NB4 (cell line): ENCODE measurements around the gene C2orf92.

ENCODE experiments used
- DNase-seq: peaks from one replicate; pipeline ENCODE4 v3.0.0; 2010; ENCODE audit warnings: low read depth
- H3K4me3 ChIP-seq: one replicate; pipeline ENCODE4 v1.5.1; 2011; ENCODE audit warnings: mild to moderate bottlenecking, low read depth, low read length, moderate library complexity
- CTCF ChIP-seq: IDR thresholded peaks from one replicate; pipeline ENCODE4 v1.5.1; 2012; ENCODE audit warnings: low read depth, low read length
- MAX ChIP-seq: IDR thresholded peaks from 2 replicates; pipeline ENCODE4 v1.6.1; 2011; ENCODE audit warnings: low read depth, low read length
- MYC ChIP-seq: IDR thresholded peaks from 2 replicates; pipeline ENCODE4 v1.6.1; 2011; ENCODE audit warnings: low read depth, low read length
- POLR2A ChIP-seq: IDR thresholded peaks from 2 replicates; pipeline ENCODE4 v1.6.1; 2011; ENCODE audit warnings: mild to moderate bottlenecking; ENCODE audit not compliant: insufficient read length; ENCODE audit errors: extremely low read depth

The C2orf92 gene

GRCh38 chr2:97645695-97646629, 23.6 kb upstream of the C2orf92 start, which contains the start of gene COX5B:
COX5B (plus strand) TSS chr2:97646062; CDS start chr2:97646087, 25 bp downstream.
- TF ChIP-seq CTCF (no peak), POLR2A (peak; percentile 91), MYC (peak; percentile 44; the same call in 1 of the 2 replicates), MAX (peak; percentile 22)
- peak within 1 kb of the TSS; percentile 93 for H3K4me3 ChIP-seq
- DNase-seq: peak; percentile 99

GRCh38 chr2:97646977-97647376, 22.5 kb upstream of the C2orf92 start:
- TF ChIP-seq CTCF (no peak), MYC (no peak)
- DNase-seq: no peak
- H3K4me3 ChIP-seq: peak overlapping the region; percentile 93

GRCh38 chr2:97651114-97651513, 18.4 kb upstream of the C2orf92 start:
- no peak for TF ChIP-seq MAX
- TF ChIP-seq CTCF: no peak
- no peak for DNase-seq
- no peak overlapping the region for H3K4me3 ChIP-seq

- DNase-seq: no peak
- no peak overlapping the region for H3K4me3 ChIP-seq
- TF ChIP-seq MYC (no peak), MAX (no peak), POLR2A (no peak), CTCF (no peak)
Measured at GRCh38 chr2:97653473-97653872, 16.0 kb upstream of the C2orf92 start.

- no peak overlapping the region for H3K4me3 ChIP-seq
- DNase-seq: no peak
- TF ChIP-seq MYC (no peak), CTCF (no peak), POLR2A (no peak), MAX (no peak)
Measured at GRCh38 chr2:97653874-97654273, 15.6 kb upstream of the C2orf92 start.

GRCh38 chr2:97654309-97654708, 15.2 kb upstream of the C2orf92 start:
- DNase-seq: no peak
- no peak overlapping the region for H3K4me3 ChIP-seq
- TF ChIP-seq MAX: no peak
- no peak for TF ChIP-seq MYC
- TF ChIP-seq POLR2A: no peak
- no peak for TF ChIP-seq CTCF
